ENCODE results near the gene KCNH3. TPM values are rescaled to one million over a fixed set of nuclear protein-coding genes. Genes with fewer than 3 reads are reported as not detected.

The KCNH3 gene
- total RNA-seq, 2 experiments from 2014 or later: 2.4 to 3.4 TPM

DNA sequence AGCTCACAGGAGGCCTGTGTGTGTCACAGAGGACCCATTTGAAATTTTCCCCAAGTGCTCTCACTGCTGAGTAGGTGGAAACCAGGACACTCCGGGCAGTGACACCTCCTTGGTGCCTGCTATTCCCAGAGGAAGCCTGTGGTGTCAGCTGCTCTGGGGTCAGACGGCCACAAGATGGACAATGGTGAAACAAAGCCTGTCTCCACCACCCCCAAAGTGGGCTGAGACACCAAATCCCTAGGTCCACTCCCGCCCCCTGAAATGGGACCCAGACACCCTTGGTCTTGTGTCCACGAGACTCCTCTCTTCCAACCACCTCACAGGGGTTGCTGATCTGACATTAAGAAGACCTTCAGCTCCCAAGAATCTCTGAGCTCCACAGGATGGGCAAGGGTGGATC is 7.0 kb downstream of the KCNH3 start:
- DNase-seq: no peak
- H3K4me3 Mint-ChIP-seq: no peak overlapping the region
- no peak overlapping the region for H3K27ac Mint-ChIP-seq
- H3K4me1 Mint-ChIP-seq (ENCODE audit: low read depth): peaks cover 17% of the 10 kb centered on the region
- peaks cover 0 to 13% of the 10 kb centered on the region in 2 experiments for H3K9me3 ChIP-seq (ENCODE audit: control insufficient read depth in 1 of 2, insufficient read depth in 1 of 2, low read length in 2 of 2)
- H3K4me3 ChIP-seq (ENCODE audit: low read length): no peak overlapping the region
- ATAC-seq (ENCODE audit: poor library complexity): no peak
- TF ChIP-seq, protein P1, sequence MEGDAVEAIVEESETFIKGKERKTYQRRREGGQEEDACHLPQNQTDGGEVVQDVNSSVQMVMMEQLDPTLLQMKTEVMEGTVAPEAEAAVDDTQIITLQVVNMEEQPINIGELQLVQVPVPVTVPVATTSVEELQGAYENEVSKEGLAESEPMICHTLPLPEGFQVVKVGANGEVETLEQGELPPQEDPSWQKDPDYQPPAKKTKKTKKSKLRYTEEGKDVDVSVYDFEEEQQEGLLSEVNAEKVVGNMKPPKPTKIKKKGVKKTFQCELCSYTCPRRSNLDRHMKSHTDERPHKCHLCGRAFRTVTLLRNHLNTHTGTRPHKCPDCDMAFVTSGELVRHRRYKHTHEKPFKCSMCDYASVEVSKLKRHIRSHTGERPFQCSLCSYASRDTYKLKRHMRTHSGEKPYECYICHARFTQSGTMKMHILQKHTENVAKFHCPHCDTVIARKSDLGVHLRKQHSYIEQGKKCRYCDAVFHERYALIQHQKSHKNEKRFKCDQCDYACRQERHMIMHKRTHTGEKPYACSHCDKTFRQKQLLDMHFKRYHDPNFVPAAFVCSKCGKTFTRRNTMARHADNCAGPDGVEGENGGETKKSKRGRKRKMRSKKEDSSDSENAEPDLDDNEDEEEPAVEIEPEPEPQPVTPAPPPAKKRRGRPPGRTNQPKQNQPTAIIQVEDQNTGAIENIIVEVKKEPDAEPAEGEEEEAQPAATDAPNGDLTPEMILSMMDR (IDR thresholded peaks at IDR 0.05): no peak
- ChIA-PET POLR2A (no interaction called here), CTCF (no interaction called here)
- no peaks in the 10 kb centered on the region for H3K9me3 Mint-ChIP-seq
- H3K36me3 Mint-ChIP-seq (ENCODE audit: low read depth): no peaks in the 10 kb centered on the region
- intact Hi-C loops (cut with DNase I, micrococcal nuclease): no loop called here
- peaks cover 6 to 17% of the 10 kb centered on the region in 2 experiments for H3K27me3 ChIP-seq (ENCODE audit: control insufficient read depth in 1 of 2, insufficient read depth in 2 of 2, low read length in 2 of 2)
- peaks cover 21% of the 10 kb centered on the region for H3K27me3 Mint-ChIP-seq
- no peaks in the 10 kb centered on the region for H3K36me3 ChIP-seq (ENCODE audit: insufficient read depth, low read length)
- no peak overlapping the region for H3K27ac ChIP-seq (ENCODE audit: low read depth in 1 of 2, low read length in 2 of 2)
- H3K4me1 ChIP-seq (ENCODE audit: insufficient read depth, low read length): peaks cover 15% of the 10 kb centered on the region

DNA sequence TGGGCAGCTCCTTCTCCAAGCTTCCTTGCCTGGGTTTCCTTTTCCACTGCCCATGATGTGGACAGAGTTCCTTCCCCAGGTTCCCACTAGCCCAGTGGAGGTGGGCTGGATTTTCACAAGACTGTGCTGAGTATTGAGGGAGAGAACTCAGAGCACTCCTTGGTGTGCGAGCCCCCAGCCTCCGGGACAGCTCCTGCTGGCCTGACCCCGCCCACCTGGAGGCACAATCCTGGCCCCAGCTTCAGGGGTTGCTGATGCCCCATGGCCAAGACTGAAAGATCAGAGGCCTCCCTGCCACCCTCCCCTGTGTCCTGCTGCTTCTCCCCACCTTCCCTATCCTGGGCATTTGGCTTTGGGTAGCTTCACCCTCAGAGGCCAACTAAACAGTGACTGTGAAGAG is 7.7 kb downstream of the KCNH3 start:
- Histone ChIP-seq H3K27ac (ENCODE audit: low read depth in 1 of 2, low read length in 2 of 2) (no peak overlapping the region), H3K4me3 (ENCODE audit: low read length) (no peak overlapping the region), H3K27me3 (ENCODE audit: control insufficient read depth in 1 of 2, insufficient read depth in 2 of 2, low read length in 2 of 2) (peaks cover 6 to 17% of the 10 kb centered on the region in 2 experiments), H3K36me3 (ENCODE audit: insufficient read depth, low read length) (no peaks in the 10 kb centered on the region), H3K4me1 (ENCODE audit: insufficient read depth, low read length) (peaks cover 15% of the 10 kb centered on the region), H3K9me3 (ENCODE audit: control insufficient read depth in 1 of 2, insufficient read depth in 1 of 2, low read length in 2 of 2) (peaks cover 0 to 13% of the 10 kb centered on the region in 2 experiments)
- H3K27ac Mint-ChIP-seq: no peak overlapping the region
- no peak overlapping the region for H3K4me3 Mint-ChIP-seq
- ChIA-PET POLR2A (no interaction called here), CTCF (no interaction called here)
- TF ChIP-seq, protein P1 (IDR thresholded peaks at IDR 0.05): no peak
- ATAC-seq (ENCODE audit: poor library complexity) (no peak), DNase-seq (no peak)
- intact Hi-C loops (cut with DNase I, micrococcal nuclease): no loop called here
- H3K4me1 Mint-ChIP-seq (ENCODE audit: low read depth): peaks cover 10% of the 10 kb centered on the region
- H3K27me3 Mint-ChIP-seq: peaks cover 21% of the 10 kb centered on the region
- no peaks in the 10 kb centered on the region for H3K36me3 Mint-ChIP-seq (ENCODE audit: low read depth)
- H3K9me3 Mint-ChIP-seq: no peaks in the 10 kb centered on the region

DNA sequence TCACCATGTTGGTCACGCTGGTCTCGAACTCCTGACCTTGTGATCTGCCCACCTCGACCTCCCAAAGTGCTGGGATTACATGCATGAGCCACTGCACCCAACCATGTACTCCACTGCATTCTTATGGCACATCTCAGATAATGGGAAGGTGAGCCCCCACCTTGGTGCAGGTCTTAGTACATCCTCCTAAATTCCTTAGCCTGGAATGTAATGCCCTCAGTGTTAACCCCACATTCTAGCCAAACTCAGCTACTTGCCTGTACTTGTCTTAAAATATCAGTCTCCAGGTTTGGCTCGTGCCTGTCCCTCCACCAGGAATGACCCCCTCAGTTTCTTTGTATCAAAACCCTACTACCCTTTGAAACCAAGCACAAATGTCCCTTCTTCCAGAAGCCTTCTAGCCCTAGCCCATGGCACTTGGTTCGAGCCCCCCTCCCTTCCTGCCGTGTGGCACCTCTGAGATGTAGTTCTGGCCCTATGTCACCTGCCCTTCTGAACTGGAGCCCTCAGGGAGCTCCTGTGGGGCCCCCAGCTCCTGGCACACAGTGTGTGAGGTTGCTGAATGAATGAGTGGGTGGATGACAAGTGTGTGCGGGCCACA is 8.4 kb downstream of the KCNH3 start:
- Mint-ChIP-seq H3K27ac (no peak overlapping the region), H3K4me3 (no peak overlapping the region), H3K36me3 (ENCODE audit: low read depth) (no peaks in the 10 kb centered on the region), H3K27me3 (peaks cover 21% of the 10 kb centered on the region), H3K4me1 (ENCODE audit: low read depth) (peaks cover 8% of the 10 kb centered on the region), H3K9me3 (no peaks in the 10 kb centered on the region)
- DNase-seq (no peak), ATAC-seq (ENCODE audit: poor library complexity) (no peak)
- H3K9me3 ChIP-seq (ENCODE audit: control insufficient read depth in 1 of 2, insufficient read depth in 1 of 2, low read length in 2 of 2): peaks cover 0 to 13% of the 10 kb centered on the region in 2 experiments
- H3K4me3 ChIP-seq (ENCODE audit: low read length): no peak overlapping the region
- H3K36me3 ChIP-seq (ENCODE audit: insufficient read depth, low read length): no peaks in the 10 kb centered on the region
- CTCF ChIA-PET: no interaction called here
- H3K27me3 ChIP-seq (ENCODE audit: control insufficient read depth in 1 of 2, insufficient read depth in 2 of 2, low read length in 2 of 2): peaks cover 6 to 17% of the 10 kb centered on the region in 2 experiments
- H3K27ac ChIP-seq (ENCODE audit: low read depth in 1 of 2, low read length in 2 of 2): no peak overlapping the region
- intact Hi-C loops (cut with DNase I, micrococcal nuclease): no loop called here
- POLR2A ChIA-PET: no interaction called here
- TF ChIP-seq, protein P1 (IDR thresholded peaks at IDR 0.05): no peak
- H3K4me1 ChIP-seq (ENCODE audit: insufficient read depth, low read length): peaks cover 15% of the 10 kb centered on the region

Data from CD4-positive, alpha-beta T cell (primary cell).